Keratinocyte (primary cell): ENCODE data around the gene EFCAB6. TPM values are rescaled to one million over a fixed set of nuclear protein-coding genes. Genes with fewer than 3 reads are reported as not detected.

Experiments used
- DNase-seq: peaks from one replicate; pipeline ENCODE4 v3.0.0-alpha.2; 2011; ENCODE audit warnings: low read depth, missing footprints, low spot score
- FAIRE-seq: peaks from 2 replicates; lab custom pipeline; 2011; peaks lifted over from hg19 to GRCh38; lab: Jason Lieb, UNC
- H2AFZ ChIP-seq: 2 replicates; pipeline ENCODE4 v1.6.0; 2012; ENCODE audit warnings: low read length, control low read depth, inconsistent platforms; ENCODE audit not compliant: control insufficient read depth
- H3K27ac ChIP-seq: 2 replicates; pipeline ENCODE4 v1.5.1; 2011; ENCODE audit warnings: low read length; ENCODE audit not compliant: control insufficient read depth, insufficient read depth
- H3K27me3 ChIP-seq: 3 replicates; pipeline ENCODE4 v1.6.0; 2011; ENCODE audit warnings: low read length; ENCODE audit not compliant: control insufficient read depth, insufficient read depth; ENCODE audit errors: extremely low read depth
- H3K36me3 ChIP-seq, 2 experiments: 2 replicates in 1 of 2; 3 replicates in 1 of 2; pipeline ENCODE4 v1.5.1; 2011; ENCODE audit warnings: low read length in 2 of 2, mild to moderate bottlenecking in 1 of 2; ENCODE audit not compliant: control insufficient read depth in 2 of 2, insufficient read depth in 2 of 2; ENCODE audit errors: extremely low read depth in 1 of 2
- H3K4me1 ChIP-seq: 3 replicates; pipeline ENCODE4 v1.5.1; 2011; ENCODE audit warnings: low read length; ENCODE audit not compliant: control insufficient read depth, insufficient read depth; ENCODE audit errors: extremely low read depth
- H3K4me2 ChIP-seq: 3 replicates; pipeline ENCODE4 v1.6.0; 2011; ENCODE audit warnings: low read depth, low read length; ENCODE audit not compliant: control insufficient read depth, insufficient read depth; ENCODE audit errors: extremely low read depth
- H3K4me3 ChIP-seq, 3 experiments: fragments of 200-600 bp in 1 of 3; sonication (generic) in 1 of 3; 2 replicates in 2 of 3; 3 replicates in 1 of 3; pipeline ENCODE4 v1.5.1; 2011 to 2016; ENCODE audit warnings: low read length in 3 of 3, mild to moderate bottlenecking in 3 of 3, control low read depth in 2 of 3, inconsistent platforms in 1 of 3, low read depth in 1 of 3, mixed read lengths in 1 of 3, mixed run types in 1 of 3, moderate library complexity in 1 of 3; ENCODE audit not compliant: control insufficient read depth in 2 of 3, insufficient read depth in 2 of 3; ENCODE audit errors: extremely low read depth in 1 of 3
- H3K79me2 ChIP-seq: 2 replicates; pipeline ENCODE4 v1.6.0; 2012; ENCODE audit warnings: low read length; ENCODE audit not compliant: control insufficient read depth, insufficient read depth
- H3K9ac ChIP-seq: 3 replicates; pipeline ENCODE4 v1.6.0; 2011; ENCODE audit warnings: low read length; ENCODE audit not compliant: control insufficient read depth, insufficient read depth; ENCODE audit errors: extremely low read depth
- H3K9me1 ChIP-seq: 3 replicates; pipeline ENCODE4 v1.6.0; 2011; ENCODE audit warnings: low read length; ENCODE audit not compliant: control insufficient read depth, insufficient read depth; ENCODE audit errors: extremely low read depth
- H3K9me3 ChIP-seq: 2 replicates; pipeline ENCODE4 v1.5.1; 2012; ENCODE audit warnings: low read depth, low read length; ENCODE audit not compliant: control insufficient read depth
- H4K20me1 ChIP-seq: 3 replicates; pipeline ENCODE4 v1.6.0; 2011; ENCODE audit warnings: low read length; ENCODE audit not compliant: control insufficient read depth, insufficient read depth; ENCODE audit errors: extremely low read depth
- EZH2 ChIP-seq: IDR thresholded peaks from one replicate; pipeline ENCODE4 v1.6.1; 2012; ENCODE audit warnings: inconsistent platforms, mild to moderate bottlenecking, low read length, moderate library complexity
- dilution Hi-C: fragments of 300-500 bp; cut with MboI; formaldehyde crosslinking; loops from one replicate; pipeline ENCODE4 v1.7.0; 2020; ENCODE audit warnings: low sequenced_read_pairs; ENCODE audit not compliant: extremely low pct_ligation_motif_present
- polyA plus RNA-seq, 5 experiments: library from polyadenylated mRNA; depleted of rRNA in 3 of 5; stranded (reverse) in 3 of 5; stranded (forward) in 1 of 5; unstranded in 1 of 5; fragments of >200 nt; gene quantifications; 1 replicate in 1 of 5; 2 replicates in 3 of 5; 3 replicates in 1 of 5; pipeline versions ENCODE4 v1.2.1 to v1.2.3, GENCODE V29; 2011 to 2012; ENCODE audit warnings: missing spikeins in 2 of 5, low read depth in 1 of 5, low replicate concordance in 1 of 5
- TF ChIP-seq, protein P1 (sequence below), 3 experiments: IDR thresholded peaks in 1 of 3; conservative IDR thresholded peaks in 1 of 3; optimal IDR thresholded peaks in 1 of 3; 2 replicates in 2 of 3; 3 replicates in 1 of 3; pipeline versions ENCODE3 to v1.5.1; 2011; ENCODE audit warnings: low read length in 3 of 3, mild to moderate bottlenecking in 3 of 3, moderate library complexity in 2 of 3, control low read depth in 1 of 3, inconsistent platforms in 1 of 3; ENCODE audit not compliant: insufficient read depth in 2 of 3; ENCODE audit errors: extremely low read depth in 1 of 3

The EFCAB6 gene
- polyA plus RNA-seq, 1 donor (not counting 4 experiments of a cell fraction or from before 2014, with no cell fraction given), result 0.18 TPM

GRCh38 chr22:43825651-43826050, 13.5 kb upstream of the EFCAB6 start:
- no peak overlapping the region for H3K9ac ChIP-seq
- H3K4me2 ChIP-seq, result no peak overlapping the region
- H2AFZ ChIP-seq, result no peak overlapping the region
- FAIRE-seq (no peak), DNase-seq (no peak)
- no peaks in the 10 kb centered on the region for H4K20me1 ChIP-seq
- H3K27me3 ChIP-seq, result peaks cover 16% of the 10 kb centered on the region
- H3K9me1 ChIP-seq, result no peaks in the 10 kb centered on the region
- no peaks in the 10 kb centered on the region for H3K36me3 ChIP-seq
- H3K27ac ChIP-seq, result no peak overlapping the region
- no peaks in the 10 kb centered on the region for H3K9me3 ChIP-seq
- TF ChIP-seq EZH2, result no peak
- peaks cover 11% of the 10 kb centered on the region for H3K4me1 ChIP-seq
- no peak overlapping the region for H3K4me3 ChIP-seq
- dilution Hi-C loops, result no loop called here
- H3K79me2 ChIP-seq, result no peaks in the 10 kb centered on the region

DNA sequence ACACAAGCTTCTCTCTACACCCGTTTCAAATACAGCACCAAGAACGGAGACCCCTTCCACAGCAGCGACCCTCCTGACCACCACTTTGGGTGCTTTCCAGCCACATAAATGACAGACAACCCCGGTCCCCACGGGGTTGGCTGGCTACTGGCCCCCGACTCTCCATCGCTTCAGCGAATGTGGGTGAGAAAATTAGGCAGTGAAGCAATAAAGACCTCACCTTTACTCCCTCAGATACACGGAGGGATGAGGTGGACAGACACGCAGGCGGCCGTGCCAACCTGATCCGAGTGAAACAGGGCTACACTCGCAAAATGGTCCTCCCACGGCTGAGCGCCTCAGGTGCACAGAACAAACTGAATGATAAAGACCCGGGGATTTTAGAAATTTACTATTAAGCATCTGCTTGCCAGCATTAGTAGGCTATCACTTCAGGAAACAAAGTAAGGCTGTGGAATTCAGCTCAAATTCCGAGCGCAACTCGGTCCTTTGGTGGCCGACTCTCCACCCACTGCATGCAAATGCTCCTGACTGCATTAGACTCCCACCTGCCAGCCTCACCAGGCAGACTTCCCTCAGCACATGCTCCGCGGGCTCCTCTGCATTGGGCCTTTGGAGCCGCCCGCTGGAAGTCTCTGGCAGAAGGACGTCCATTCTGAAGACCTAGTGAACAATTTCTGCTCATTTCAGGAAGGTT, 12.8 kb upstream of the EFCAB6 start:
- dilution Hi-C loops, result no loop called here
- Histone ChIP-seq H3K4me3 (no peak overlapping the region), H3K9ac (no peak overlapping the region), H3K9me1 (no peaks in the 10 kb centered on the region), H3K4me2 (no peak overlapping the region), H3K27ac (no peak overlapping the region), H3K36me3 (no peaks in the 10 kb centered on the region), H3K79me2 (no peaks in the 10 kb centered on the region), H3K27me3 (peaks cover 9% of the 10 kb centered on the region), H4K20me1 (no peaks in the 10 kb centered on the region), H3K9me3 (no peaks in the 10 kb centered on the region), H2AFZ (no peak overlapping the region), H3K4me1 (peaks cover 11% of the 10 kb centered on the region)
- FAIRE-seq, result no peak
- no peak for DNase-seq
- TF ChIP-seq EZH2, result no peak
- TF ChIP-seq, protein P1, sequence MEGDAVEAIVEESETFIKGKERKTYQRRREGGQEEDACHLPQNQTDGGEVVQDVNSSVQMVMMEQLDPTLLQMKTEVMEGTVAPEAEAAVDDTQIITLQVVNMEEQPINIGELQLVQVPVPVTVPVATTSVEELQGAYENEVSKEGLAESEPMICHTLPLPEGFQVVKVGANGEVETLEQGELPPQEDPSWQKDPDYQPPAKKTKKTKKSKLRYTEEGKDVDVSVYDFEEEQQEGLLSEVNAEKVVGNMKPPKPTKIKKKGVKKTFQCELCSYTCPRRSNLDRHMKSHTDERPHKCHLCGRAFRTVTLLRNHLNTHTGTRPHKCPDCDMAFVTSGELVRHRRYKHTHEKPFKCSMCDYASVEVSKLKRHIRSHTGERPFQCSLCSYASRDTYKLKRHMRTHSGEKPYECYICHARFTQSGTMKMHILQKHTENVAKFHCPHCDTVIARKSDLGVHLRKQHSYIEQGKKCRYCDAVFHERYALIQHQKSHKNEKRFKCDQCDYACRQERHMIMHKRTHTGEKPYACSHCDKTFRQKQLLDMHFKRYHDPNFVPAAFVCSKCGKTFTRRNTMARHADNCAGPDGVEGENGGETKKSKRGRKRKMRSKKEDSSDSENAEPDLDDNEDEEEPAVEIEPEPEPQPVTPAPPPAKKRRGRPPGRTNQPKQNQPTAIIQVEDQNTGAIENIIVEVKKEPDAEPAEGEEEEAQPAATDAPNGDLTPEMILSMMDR (optimal IDR thresholded peaks at IDR 0.05 in 1 of 3, IDR thresholded peaks at IDR 0.05 in 1 of 3, conservative IDR thresholded peaks at IDR 0.05 in 1 of 3; ENCODE audit: extremely low read depth in 1 of 3, insufficient read depth in 2 of 3, low read length in 3 of 3), result no peak
